ENCODE measurements around the gene ACSL5.

ACSL5 gene, protein sequence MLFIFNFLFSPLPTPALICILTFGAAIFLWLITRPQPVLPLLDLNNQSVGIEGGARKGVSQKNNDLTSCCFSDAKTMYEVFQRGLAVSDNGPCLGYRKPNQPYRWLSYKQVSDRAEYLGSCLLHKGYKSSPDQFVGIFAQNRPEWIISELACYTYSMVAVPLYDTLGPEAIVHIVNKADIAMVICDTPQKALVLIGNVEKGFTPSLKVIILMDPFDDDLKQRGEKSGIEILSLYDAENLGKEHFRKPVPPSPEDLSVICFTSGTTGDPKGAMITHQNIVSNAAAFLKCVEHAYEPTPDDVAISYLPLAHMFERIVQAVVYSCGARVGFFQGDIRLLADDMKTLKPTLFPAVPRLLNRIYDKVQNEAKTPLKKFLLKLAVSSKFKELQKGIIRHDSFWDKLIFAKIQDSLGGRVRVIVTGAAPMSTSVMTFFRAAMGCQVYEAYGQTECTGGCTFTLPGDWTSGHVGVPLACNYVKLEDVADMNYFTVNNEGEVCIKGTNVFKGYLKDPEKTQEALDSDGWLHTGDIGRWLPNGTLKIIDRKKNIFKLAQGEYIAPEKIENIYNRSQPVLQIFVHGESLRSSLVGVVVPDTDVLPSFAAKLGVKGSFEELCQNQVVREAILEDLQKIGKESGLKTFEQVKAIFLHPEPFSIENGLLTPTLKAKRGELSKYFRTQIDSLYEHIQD
- total RNA-seq: 92.9 to 172 (median 161) reads per million in 4 experiments

DNA sequence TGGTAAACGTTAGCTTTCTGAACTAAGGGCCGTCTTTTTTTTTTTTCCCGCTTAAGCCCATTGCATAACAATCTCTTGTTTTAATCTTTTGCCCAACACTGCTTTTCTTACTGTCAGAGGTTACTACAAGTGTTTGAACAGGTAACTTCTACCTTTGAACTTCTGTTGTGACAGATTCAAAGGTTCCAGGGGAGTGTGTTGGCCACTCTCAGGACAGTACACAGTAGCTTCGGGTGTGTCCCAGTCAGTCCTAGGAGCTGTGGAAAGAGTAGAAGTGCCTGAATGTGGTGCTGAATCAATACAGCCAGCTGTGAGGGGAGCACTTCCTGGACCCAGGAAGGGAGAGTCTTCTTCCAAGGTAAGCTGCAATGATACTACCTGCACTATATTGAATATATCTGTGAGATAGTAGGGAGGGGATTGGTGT lies at the start of gene ACSL5:
TSS of gene ACSL5 (plus strand) at position 205 of the 427 bp plus-strand sequence. CDS start 20,831 bp downstream, outside the sequence.
- DNase-seq: no peak

DNA sequence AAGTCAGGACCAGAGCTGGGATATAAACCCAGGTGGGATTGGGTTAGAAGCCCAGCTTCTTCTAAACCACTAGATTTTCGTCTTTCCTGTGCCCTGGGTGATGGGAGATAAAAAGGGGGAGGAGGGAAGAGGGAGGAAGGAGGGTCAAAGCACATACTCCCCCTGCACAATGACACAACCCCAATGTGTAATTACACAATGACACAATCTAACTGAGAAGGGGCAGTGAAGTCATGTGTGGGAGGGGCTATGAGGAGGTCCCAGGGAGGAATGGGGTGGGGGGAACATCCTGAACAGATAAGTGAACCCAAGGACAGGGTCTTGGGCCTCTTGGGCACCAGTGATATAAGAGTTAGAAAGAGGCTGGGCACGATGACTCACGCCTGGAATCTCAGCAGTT lies 46.2 kb upstream of the ACSL5 start:
- no peak for DNase-seq

DNA sequence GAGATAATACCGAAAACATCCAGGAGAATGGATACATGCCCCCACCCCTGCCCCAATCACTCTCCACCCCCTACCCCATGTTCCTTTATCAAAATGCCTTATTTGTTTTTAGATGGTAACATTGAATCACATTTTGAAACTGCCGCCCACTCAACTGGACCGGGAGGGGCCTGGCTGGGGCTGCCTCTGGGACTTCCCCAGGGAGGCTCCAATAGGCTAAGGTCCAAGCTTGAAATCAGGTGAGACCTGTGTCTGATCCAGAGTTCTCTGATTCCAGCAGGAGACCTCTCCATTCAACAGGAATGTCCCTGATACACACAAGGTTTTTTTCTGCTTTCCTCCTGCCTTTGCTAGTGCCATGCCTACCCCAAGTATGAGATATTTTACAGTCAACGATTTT lies 43.8 kb upstream of the ACSL5 start:
- DNase-seq: no peak

DNA sequence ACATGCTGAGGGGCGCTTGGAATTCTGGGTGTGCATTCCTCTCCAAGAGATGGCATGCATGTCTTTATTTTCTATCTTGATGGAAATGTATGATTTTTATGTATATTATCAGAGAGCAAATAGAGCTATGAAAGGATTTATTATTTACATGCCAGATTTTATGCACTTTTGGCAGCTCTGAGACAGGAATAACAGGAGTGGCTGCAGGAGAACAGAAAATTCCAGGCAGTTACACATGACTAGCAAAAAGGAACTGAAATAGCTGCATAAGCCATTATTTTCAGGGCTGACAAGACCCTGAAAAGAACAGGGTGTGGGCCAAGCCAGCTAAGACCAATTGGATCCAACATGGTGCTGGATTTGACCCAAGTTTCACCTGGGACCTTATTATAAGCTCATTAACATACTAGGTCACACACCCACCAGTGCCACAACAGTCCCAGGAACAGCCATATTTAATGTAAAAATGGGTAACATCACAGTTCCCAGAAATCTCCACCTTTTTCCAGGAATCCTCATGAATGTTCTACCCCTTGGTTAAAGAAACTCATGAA lies 43.2 kb upstream of the ACSL5 start:
- DNase-seq: no peak

DNA sequence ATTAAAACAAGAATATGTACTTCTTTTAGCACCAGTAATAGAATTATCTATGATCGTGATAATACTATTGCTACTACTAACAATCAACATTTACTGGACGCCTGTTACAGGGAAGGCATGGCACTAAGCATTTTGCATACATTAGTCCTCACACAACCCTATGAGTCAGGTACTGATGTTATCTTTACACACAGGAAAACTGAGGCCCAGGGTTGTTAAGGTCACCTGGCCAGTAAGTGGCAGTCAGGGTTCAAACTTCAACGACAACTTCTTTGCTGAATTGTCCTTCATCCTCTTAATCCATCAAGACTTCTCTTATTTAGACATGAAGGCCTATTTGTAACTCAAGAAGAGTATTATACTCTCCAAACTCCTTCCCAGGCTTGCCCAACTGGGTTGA lies 41.9 kb upstream of the ACSL5 start:
- DNase-seq: no peak

DNA sequence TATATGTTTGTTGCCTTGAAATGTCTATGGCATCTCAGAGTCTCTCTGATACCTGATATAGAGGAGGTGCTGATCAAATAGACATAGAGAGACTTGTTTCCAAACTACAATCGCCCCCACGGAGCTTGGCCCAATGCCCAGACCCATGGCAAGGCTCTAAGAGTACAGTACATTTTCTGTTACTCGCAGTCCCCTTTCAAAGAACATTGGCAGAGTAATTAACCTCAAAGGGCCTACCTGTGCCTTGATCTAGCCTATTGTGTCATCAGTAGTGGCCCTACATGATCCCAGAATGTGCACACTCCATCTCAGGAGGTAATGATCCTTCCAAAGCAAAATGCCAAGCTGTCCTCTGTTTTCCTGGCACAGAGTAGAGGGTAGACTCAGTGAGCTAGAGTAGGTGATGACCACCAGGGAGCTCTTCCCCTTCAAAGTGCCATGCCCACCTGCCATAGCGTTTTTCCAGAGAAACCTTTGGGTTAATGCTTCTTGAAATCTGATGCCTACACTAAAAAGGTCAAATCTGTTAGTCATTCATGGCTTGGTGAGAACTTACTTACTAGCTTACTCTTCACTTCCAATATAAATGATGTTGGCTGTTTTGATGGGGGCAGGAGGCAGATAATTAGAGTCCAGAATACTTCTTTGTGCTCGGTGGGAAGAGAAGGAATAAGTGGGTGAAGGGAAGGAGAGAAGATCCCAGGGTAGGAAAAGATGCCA lies 41.2 kb upstream of the ACSL5 start:
- no peak for DNase-seq

DNA sequence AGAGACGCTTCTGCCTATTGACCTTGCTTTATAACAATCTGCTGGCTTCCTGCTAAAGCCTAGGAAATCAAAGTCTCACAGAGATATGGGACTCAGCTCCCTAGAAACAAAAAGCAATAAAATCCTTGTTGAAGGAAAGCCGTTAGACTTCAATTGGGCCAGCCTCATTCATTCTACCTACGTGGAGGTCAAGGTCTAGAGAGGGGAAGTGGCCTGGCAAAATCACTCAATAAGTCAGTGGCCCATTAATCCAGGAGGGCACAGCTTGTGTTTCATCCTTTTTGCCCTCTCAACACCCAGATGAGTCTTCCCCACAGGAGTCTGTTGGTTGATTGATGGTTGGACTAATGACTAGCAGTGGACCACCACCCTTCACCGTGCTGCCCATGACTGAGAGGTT lies 40.5 kb upstream of the ACSL5 start:
- no peak for DNase-seq

DNA sequence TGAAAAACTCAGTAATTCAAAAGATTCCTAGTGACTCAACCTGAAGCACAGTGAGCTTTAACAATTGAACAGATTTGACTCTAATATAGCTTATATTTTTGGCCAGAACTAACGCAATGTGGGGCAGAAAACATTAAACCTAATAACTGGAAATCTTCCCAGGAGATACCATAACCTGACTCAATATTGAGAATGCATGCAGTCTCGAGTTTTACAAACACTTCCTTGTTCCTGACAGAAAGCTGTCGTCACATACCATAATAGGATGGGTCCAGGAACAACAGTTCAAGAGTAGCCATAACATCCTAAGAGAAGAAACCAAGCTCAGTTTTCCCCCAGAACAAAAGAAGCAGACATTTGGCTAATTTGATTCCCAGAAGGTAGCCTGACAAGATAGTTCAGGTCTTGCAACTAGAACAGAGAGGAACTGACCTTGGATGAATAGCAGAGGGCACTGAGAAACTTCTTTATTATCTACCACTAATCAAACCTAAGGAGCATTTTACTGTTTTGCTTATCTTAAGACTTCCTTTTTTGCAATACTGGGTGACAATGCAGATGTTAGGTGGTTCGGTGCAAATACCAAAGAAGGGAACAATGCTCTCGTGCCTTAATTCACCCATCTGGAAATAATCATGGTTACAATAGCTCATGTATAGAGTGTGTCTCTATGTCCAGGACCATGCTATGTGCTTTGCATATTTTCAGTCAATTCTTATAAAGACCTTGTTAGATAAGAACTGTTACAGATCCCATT lies 38.6 kb upstream of the ACSL5 start:
- no peak for DNase-seq

DNA sequence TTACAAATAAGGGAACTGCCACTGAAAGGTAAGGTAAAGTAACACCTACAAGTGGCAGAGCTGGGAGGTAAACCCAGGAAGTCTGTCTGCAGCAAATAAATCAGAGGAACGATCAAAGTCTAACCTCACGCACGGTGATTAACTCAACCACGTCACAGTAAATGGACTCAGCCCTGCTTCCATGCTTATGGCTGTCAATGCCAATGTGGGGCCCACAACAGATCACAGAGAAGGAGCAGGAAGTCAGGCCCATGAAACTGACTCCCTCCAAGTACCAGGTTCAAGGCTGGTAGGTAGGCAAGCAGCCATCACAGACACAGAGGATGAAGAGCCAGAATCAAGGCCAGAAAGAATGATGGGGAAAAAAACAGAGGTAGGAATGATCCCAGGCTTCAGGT lies 38.0 kb upstream of the ACSL5 start:
- DNase-seq: no peak

DNA sequence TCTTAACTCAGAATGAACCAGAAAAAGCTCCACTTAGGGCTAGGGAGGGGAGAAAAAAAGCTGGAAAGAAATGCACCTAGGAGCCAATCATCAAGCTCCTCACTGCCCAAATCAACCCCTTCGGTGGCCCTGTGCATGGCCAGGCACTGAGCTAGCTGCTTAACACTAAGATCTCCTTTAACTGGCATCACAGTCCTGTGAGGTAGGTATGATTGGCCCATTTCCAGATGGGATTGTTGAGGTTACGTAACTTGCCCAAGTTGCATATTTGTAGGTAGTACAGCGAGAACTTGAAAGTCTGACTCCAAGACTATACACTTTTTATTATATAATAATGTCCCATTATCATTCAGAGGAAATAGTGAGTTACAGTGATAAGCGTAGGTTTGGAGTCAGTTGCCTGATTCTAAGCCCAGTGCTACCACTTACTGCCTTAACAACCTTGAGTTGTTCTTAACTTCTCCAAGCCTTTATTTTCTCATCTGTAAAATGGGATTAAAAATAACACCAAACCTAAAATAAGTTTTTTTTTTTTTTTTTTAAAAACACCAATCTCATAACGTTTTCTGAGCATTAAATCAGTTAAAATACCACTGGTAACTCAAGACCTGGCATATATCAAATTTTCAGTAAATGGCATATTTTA lies 37.2 kb upstream of the ACSL5 start:
- no peak for DNase-seq

DNA sequence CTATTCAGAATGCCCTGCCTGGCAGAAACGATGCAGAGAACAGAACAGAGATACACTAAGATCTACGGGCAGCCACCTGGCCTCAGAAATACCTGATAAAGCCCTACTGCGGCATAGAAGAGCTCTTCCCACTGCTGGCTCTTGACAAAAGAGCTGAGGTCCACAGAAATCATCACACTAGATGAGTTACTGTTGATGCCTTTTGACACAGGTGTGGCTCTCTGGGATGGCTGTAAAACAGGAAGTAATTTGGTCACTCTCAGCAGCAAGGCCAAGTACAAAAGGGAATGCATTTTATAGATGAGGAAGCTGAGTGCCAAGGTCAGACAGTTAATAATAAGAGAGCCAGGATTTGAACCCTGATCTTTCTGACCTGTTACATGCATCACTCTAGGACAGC lies 35.0 kb upstream of the ACSL5 start:
- no peak for DNase-seq

DNA sequence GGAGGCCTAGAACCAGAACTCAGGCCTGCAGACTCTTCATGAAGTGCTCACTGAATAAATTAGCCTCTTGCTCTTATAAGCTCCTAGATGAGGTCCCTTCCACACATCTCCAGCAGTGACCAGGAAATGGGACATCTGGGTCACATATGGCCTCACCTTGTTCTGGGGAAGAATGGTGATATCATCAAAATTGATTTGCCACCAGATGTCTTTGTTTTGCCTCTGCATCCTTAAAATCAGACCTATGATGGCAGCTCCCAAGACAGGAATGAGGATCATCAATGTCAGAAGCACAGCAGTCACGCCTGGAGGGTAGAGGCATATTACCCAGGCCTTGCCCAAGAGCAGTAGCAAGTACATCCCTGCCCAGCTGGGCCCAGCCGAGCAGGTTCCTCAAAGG lies 33.3 kb upstream of the ACSL5 start:
- no peak for DNase-seq

DNA sequence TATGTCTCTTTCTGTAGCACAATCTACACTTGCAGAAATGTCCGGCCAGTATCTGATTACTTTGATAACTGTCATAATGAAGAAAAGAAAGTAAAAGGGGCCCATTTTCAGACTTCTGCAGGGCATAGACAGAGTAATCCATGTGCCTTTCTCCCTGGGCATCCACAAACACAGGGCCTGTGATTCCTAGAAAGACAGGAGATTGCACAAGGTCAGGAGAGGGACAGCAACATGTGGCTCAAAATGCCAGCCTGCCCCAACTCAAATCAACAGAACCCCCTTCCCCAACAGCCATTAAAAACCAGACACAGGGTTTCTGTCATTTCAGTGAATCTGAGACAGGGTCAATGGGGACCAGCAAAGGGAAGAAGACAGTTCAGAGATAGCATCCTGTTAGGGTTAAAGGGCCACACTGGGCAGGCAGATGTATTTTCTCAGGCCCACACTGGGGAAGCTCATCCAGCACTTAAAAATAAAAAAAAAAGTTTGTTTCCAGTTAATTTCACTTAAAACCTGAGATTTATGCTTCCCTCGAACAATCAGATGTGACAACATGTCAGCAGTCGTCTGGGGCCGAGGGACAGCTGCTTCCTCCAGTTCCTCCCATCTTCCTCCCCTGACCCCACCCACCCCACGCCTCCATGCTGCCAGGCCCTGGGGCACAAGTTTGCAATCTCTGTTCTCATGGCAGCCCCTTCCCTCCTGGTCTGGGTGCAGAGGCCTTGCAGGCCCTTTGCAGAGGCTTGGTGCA lies 30.7 kb upstream of the ACSL5 start:
- no peak for DNase-seq

DNA sequence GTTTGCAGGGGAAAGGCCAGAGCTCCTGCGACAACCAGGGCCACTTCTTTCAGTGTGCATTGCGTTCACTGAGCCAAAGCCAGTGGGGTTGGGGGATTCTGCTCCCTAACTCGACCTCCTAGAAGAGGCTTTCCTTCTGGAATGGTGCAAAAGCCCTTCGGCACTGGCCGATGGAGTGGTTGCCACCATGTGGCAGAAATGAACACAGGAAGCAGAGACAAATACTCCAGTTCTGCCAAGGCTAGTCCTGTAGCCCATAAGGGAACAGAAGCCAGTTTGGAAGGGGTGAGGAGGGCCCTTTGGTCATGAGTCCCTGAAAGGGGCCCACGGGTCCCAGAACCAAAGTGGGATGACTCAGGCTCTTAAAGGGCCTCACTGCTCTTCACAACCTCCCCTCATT lies 29.7 kb upstream of the ACSL5 start:
- no peak for DNase-seq

DNA sequence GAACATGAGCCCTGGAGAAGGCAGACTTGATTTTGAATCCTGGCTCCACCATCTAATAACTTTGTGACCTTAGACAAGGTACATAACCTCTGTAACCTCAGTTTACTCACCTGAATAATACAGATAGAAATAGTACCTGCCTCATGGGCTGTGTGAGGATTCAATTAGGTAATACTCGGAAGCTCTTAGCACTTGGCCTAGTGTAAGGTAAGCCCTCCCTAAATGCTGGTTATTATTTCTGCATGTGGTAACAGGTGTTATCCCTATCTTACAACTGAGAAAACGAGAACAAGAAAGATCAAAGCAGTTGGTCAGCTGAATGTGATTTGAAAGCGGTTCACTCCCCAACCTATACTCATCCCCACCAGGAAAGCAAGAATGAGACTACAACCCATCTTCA lies 28.7 kb upstream of the ACSL5 start:
- no peak for DNase-seq

DNA sequence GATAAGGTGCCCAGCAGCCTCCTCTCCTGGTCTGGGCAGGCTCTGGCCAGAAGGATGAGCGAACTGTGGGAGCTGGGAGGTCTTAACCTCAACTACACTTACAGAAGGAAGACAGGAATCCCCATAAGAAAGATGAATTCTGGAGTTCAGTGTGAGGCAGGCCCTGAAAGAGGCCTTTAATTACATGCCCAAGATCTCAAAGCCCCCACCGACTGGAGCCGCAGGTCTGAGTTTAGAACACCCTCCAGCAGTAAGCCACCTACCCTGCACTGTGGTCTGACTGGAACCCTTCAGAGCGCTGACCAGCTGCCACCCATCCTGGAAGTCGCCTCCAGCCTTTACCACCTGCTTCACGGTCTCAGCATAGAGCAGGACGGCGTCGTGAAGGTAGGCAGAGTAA lies 28.2 kb upstream of the ACSL5 start:
- no peak for DNase-seq

DNA sequence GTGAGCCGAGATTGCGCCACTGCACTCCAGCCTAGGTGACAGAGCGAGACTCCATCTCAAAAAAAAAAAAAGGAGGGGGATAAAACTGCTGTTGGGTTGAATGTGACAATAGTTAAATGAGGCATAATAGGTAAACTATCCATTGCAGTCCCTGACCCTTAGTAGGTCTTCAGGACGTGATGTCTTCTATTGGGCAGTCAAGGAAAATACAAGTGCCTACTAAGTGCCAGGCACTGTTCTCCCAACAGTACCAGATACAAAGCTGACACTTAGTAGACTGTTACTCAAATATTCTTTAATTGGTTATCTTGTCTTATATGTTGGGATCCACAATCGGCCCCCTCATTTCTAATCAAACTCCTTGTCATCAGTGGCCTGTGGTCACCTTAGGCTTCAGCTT lies 27.1 kb upstream of the ACSL5 start:
- DNase-seq: no peak

DNA sequence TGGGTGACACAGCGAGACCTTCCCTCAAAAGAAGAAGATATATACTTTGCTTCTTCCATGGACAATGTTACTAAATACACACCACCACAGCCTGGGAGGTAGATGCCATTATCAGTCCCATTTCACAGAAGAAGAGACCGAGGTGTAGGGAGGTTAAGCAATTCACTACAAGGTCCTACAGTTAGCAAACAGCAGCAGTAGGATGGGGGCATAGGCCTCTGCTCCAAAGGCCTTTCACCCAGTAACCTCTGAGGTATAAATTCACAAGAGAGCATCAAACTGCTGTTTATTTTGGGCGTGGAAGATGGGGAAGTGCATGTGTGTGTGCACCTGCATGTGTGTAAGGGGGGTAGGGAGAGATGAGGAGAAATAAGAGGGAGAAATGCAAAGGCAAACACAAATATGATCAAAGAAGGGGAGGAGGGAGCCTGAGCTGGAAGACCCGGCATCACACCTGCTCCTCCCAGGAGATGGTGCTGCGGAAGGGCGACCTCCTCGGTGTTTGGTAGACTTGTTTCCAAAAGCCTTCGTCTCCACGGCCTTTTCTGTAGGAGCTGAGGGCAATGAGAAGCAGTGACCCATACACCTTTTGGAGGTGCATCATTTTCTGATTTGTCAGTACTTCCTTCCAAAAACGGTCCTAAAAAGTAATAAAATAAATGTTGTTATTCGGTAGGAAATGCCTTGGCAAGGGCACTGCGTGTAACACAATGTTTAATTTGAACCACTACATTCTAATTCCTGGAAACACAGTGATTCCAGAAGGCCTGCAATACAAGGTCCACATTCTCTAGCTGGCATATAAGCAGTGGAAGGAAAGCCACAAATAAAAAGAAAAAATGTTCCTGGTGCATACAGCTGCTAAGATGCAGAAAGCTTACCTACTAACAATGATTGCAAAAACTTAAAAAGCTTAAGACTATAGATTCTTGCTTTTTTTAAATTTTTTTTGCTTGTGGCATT lies 25.9 kb upstream of the ACSL5 start:
- no peak for DNase-seq

DNA sequence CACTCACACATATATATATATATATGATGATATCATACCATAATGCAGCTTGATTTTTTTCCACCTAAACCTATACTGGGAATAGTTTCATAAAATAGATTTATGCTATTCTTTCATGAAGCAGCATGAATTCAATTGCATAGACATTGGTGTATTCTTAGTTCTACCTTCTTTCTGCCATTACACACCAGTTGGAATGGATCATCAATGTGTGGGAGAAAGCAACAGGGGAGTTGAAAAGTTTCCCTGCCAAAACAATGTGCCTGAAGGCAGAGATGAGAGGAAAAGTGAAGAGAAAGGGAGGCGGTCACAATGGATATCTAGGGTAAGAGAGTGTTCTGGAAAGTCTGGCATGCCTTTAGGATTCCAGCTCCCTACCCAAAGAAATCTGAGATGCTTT lies 25.2 kb upstream of the ACSL5 start:
- no peak for DNase-seq

DNA sequence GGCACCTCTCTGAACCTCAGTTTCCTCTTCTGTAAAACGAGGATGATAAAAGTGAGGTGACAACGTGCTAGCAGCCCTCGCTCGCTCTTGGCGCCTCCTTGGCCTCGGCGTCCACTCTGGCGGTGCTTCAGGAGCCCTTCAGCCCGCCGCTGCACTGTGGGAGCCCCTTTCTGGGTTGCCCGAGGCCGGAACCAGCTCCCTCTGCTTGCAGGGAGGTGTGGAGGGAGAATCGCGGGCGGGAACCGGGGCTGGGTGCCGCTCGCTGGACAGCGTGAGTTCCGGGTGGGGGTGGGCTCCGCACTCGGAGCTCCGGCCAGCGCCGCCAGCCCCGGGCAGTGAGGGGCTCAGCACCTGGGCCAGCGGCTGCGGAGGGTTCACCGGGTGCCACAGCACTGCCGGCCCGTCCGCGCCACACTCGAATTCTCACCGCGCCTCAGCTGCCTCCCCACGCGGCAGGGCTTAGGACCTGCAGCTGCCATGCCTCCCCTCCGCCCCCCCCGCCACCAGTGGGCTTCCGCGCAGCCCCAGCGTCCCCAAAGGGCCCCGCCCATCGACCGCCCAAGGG lies 24.3 kb upstream of the ACSL5 start:
- no peak for DNase-seq

Measured in effector CD8-positive, alpha-beta T cell (primary cell).